DND-41 (cell line): ENCODE data around the gene PLA2G4B.

Experiments used
- ATAC-seq: fragments of 200-7000 bp; cut with Tn5 transposase; 3 replicates; pipeline ENCODE4 v1.9.1; 2021; ENCODE audit warnings: low read depth; ENCODE audit not compliant: insufficient read depth
- DNase-seq: peaks from one replicate; pipeline ENCODE4 v3.0.0-alpha.2; 2020
- H2AFZ ChIP-seq: 2 replicates; pipeline ENCODE4 v1.6.0; 2012; ENCODE audit warnings: low read depth, low read length
- H3K27ac ChIP-seq: 2 replicates; pipeline ENCODE4 v1.5.1; 2012; ENCODE audit warnings: low read length, inconsistent platforms
- H3K27me3 ChIP-seq: fragments of 200-600 bp; sonication (generic); 2 replicates; pipeline ENCODE4 v1.6.0; 2012; ENCODE audit warnings: low read length, mild to moderate bottlenecking, inconsistent platforms; ENCODE audit not compliant: insufficient read depth, poor library complexity
- H3K36me3 ChIP-seq: 2 replicates; pipeline ENCODE4 v1.5.1; 2012; ENCODE audit warnings: low read length, inconsistent platforms; ENCODE audit not compliant: insufficient read depth
- H3K4me1 ChIP-seq: 2 replicates; pipeline ENCODE4 v1.5.1; 2012; ENCODE audit warnings: mild to moderate bottlenecking, low read length; ENCODE audit not compliant: insufficient read depth
- H3K4me2 ChIP-seq: 2 replicates; pipeline ENCODE4 v1.6.0; 2012; ENCODE audit warnings: mild to moderate bottlenecking, moderate library complexity, low read length, inconsistent platforms; ENCODE audit not compliant: insufficient read depth
- H3K4me3 ChIP-seq, 2 experiments: fragments of 200-600 bp in 1 of 2; shearing (Covaris generic) in 1 of 2; 2 replicates each; pipeline ENCODE4 v1.5.1; 2012 to 2016; ENCODE audit warnings: inconsistent platforms in 2 of 2, low read length in 2 of 2, mild to moderate bottlenecking in 2 of 2, low read depth in 1 of 2, moderate library complexity in 1 of 2
- H3K79me2 ChIP-seq: 2 replicates; pipeline ENCODE4 v1.6.0; 2012; ENCODE audit warnings: low read length, inconsistent platforms; ENCODE audit not compliant: insufficient read depth
- H3K9ac ChIP-seq: 2 replicates; pipeline ENCODE4 v1.6.0; 2012; ENCODE audit warnings: low read depth, mild to moderate bottlenecking, inconsistent platforms, low read length, moderate library complexity
- H3K9me3 ChIP-seq: 2 replicates; pipeline ENCODE4 v1.5.1; 2012; ENCODE audit warnings: low read length, moderate library complexity, mild to moderate bottlenecking, inconsistent platforms; ENCODE audit not compliant: insufficient read depth, severe bottlenecking
- H4K20me1 ChIP-seq: 2 replicates; pipeline ENCODE4 v1.6.0; 2012; ENCODE audit warnings: low read length; ENCODE audit not compliant: insufficient read depth
- EZH2 ChIP-seq: IDR thresholded peaks from 3 replicates; pipeline ENCODE4 v1.6.1; 2012; ENCODE audit warnings: borderline replicate concordance, low read depth, mild to moderate bottlenecking, moderate library complexity, low read length, inconsistent platforms; ENCODE audit not compliant: severe bottlenecking
- TF ChIP-seq, protein P1 (sequence below): IDR thresholded peaks from 2 replicates; pipeline ENCODE4 v1.5.1; 2012; ENCODE audit warnings: borderline replicate concordance, low read length, moderate library complexity, mild to moderate bottlenecking; ENCODE audit not compliant: poor library complexity, severe bottlenecking; ENCODE audit errors: extremely low read depth

Gene PLA2G4B

DNA sequence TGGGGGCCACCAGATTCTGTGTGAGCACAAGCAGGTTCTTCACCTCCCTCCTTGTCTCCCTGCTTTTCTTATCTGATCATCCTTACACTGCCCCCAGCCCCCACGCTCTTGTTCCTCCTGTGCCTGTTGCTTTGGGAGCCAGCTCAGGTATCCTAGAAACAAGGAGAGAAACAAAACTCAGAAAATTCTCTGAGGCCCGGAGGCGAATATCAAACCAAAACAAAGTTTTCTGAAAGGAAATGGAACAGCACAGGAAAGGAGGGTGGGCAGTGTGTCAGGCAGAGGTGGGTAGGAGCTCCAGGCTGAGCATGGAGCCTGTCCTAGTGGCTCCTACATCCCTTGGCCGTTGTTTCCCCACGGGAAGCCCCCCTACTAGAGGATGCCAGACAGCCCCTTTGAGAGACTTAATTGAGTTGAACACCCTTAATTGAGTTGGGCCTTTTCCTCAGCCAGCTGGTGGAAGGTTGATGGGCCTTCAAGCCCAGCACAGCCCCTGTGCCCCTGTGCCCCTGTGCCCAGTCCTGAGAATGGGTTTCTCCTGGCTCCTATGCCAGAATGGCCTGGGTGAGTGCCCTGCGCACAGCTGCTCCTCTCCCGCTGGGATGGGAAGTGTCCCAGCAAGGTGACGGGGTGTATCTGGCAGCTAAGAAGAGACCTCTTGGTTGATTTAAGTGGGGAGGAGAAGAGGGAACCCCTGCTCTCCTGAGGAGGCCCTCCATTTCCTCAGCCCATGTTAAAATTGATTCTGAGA, 33.6 kb upstream of the PLA2G4B start:
- Histone ChIP-seq H2AFZ (no peak overlapping the region), H3K4me1 (no peaks in the 10 kb centered on the region), H3K27me3 (no peaks in the 10 kb centered on the region), H3K27ac (no peak overlapping the region), H3K9me3 (no peaks in the 10 kb centered on the region), H3K79me2 (no peaks in the 10 kb centered on the region), H3K36me3 (peaks cover 12% of the 10 kb centered on the region), H3K4me2 (no peak overlapping the region), H4K20me1 (0 out of 2 replicates have a peak, but pooled peaks cover 2% of the 10 kb centered on the region), H3K9ac (no peak overlapping the region), H3K4me3 (no peak overlapping the region)
- TF ChIP-seq, protein P1, sequence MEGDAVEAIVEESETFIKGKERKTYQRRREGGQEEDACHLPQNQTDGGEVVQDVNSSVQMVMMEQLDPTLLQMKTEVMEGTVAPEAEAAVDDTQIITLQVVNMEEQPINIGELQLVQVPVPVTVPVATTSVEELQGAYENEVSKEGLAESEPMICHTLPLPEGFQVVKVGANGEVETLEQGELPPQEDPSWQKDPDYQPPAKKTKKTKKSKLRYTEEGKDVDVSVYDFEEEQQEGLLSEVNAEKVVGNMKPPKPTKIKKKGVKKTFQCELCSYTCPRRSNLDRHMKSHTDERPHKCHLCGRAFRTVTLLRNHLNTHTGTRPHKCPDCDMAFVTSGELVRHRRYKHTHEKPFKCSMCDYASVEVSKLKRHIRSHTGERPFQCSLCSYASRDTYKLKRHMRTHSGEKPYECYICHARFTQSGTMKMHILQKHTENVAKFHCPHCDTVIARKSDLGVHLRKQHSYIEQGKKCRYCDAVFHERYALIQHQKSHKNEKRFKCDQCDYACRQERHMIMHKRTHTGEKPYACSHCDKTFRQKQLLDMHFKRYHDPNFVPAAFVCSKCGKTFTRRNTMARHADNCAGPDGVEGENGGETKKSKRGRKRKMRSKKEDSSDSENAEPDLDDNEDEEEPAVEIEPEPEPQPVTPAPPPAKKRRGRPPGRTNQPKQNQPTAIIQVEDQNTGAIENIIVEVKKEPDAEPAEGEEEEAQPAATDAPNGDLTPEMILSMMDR, result no peak
- TF ChIP-seq EZH2, result no peak
- no peak for DNase-seq
- ATAC-seq, result no peak

DNA sequence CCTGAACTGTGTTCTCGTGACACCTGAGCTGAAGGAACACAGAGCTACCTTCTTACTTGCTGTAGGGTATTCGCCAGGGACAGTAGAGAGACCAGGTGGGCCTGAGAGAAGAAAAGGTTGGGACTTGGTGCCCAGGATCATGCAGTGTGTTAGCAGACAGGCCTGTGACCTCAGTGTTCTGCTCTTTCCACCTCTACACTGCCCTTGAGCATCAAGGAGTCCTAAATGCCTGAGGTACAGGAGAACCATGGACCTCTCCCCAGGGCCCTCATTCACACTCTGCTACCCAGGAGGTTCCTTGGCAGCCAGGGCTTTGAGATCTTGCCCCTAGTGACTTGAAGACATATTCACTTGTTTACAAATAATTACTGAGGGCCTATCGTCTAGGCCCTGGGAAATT, 32.9 kb upstream of the PLA2G4B start:
- Histone ChIP-seq H3K36me3 (peaks cover 6% of the 10 kb centered on the region; the same call in 1 of the 2 replicates), H2AFZ (no peak overlapping the region), H3K4me3 (no peak overlapping the region), H3K9ac (no peak overlapping the region), H3K9me3 (no peaks in the 10 kb centered on the region), H3K4me2 (no peak overlapping the region), H3K27me3 (no peaks in the 10 kb centered on the region), H4K20me1 (0 out of 2 replicates have a peak, but pooled peaks cover 2% of the 10 kb centered on the region), H3K4me1 (no peaks in the 10 kb centered on the region), H3K79me2 (no peaks in the 10 kb centered on the region), H3K27ac (peak overlapping the region; percentile 36; the same call in 1 of the 2 replicates)
- TF ChIP-seq, protein P1, result no peak
- TF ChIP-seq EZH2, result no peak
- ATAC-seq (no peak), DNase-seq (no peak)

DNA sequence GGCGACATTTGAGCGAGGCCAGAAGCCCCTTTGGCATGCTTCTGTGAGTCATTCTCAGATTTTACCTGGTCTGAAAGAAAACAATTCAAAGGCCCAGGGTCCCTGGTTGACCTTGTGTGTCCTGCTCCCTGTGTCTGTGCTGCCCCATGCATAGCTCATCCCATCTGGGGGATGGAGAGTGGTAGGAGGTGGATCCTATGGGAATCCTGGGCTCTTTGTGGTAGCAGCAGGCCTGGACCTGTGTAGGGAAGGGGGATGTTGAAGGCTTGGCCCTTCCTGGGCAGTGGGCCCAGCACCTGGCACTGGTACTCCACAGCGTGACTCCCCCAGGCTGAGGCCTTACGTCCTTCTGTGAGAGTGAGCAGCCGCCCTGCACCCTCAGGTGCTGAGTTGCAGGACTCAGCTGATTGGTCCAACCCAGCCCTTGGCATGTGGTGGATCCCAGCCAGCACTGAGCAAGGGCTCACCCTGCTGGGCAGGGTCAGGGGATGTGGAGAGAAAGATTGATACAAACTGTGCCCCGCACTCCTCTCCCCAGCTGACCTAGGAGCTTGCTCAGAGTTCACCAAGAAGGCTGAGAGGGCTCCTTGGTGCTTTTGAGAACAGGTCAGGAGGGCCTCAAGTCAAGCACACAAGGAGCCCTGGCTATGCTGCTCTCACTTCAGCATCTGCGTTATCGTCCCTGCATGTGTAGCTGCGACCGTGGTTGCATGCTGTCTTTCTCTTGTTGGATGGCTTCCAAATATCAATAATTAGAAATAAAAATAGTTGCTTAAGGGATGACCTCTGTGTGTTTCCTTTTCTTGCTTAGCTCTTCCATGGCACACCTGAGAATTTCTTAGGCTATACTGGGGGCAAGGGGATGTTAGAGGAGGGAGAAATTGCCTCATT, 32.1 kb upstream of the PLA2G4B start:
- H3K4me1 ChIP-seq, result no peaks in the 10 kb centered on the region
- ATAC-seq, result no peak
- DNase-seq, result no peak

More for the DNA sequence above, 32.1 kb upstream of the PLA2G4B start:
- no peak overlapping the region for H3K4me3 ChIP-seq
- H2AFZ ChIP-seq, result no peak overlapping the region
- H4K20me1 ChIP-seq, result 0 out of 2 replicates have a peak, but pooled peaks cover 2% of the 10 kb centered on the region
- H3K9me3 ChIP-seq, result no peaks in the 10 kb centered on the region
- no peaks in the 10 kb centered on the region for H3K79me2 ChIP-seq
- no peak overlapping the region for H3K27ac ChIP-seq
- H3K36me3 ChIP-seq, result no peaks in the 10 kb centered on the region
- no peak overlapping the region for H3K9ac ChIP-seq
- TF ChIP-seq, protein P1, result peak; percentile 7
- TF ChIP-seq EZH2, result no peak
- no peaks in the 10 kb centered on the region for H3K27me3 ChIP-seq
- no peak overlapping the region for H3K4me2 ChIP-seq
